Gastrocnemius medialis (tissue), 4 donors: ENCODE measurements around the gene ABCC4.

Source experiments
- POLR2A ChIP-seq, 2 donors: fragments of 450-650 bp; IDR thresholded peaks; one replicate each; pipeline ENCODE4 v1.6.1; 2017; ENCODE audit warnings: antibody characterized with exemption in 2 of 2, mild to moderate bottlenecking in 2 of 2, moderate library complexity in 2 of 2
- TF ChIP-seq, protein P1 (sequence below), 5 experiments: fragments of 450-650 bp in 3 of 5; fragments of 200-600 bp in 2 of 5; sonication (generic) in 2 of 5; IDR thresholded peaks in 4 of 5; conservative IDR thresholded peaks in 1 of 5; 1 replicate in 4 of 5; 2 replicates in 1 of 5; pipeline ENCODE4 v1.5.1; 2016 to 2019; ENCODE audit warnings: antibody characterized with exemption in 5 of 5, mild to moderate bottlenecking in 3 of 5, moderate library complexity in 3 of 5

DNA sequence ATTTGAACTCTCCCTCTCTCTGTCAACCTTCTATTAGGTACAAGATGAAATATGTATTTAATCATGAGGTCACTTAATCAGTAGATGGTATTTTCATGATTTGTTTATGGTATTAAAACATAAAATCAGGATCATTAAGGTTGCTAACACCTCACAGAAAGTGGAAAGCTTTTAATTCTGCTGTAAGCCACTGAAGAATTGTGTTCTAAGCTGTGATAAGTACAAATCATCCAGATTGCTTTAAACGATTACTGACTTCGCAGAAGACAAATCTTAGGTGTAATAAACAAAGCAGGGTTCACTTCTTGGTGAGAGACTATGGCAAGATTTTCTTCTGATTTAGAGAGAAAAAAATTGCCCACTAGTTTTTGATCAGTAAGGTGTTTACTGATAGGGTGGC is 214.5 kb downstream of the ABCC4 start:
- TF ChIP-seq, protein P1, sequence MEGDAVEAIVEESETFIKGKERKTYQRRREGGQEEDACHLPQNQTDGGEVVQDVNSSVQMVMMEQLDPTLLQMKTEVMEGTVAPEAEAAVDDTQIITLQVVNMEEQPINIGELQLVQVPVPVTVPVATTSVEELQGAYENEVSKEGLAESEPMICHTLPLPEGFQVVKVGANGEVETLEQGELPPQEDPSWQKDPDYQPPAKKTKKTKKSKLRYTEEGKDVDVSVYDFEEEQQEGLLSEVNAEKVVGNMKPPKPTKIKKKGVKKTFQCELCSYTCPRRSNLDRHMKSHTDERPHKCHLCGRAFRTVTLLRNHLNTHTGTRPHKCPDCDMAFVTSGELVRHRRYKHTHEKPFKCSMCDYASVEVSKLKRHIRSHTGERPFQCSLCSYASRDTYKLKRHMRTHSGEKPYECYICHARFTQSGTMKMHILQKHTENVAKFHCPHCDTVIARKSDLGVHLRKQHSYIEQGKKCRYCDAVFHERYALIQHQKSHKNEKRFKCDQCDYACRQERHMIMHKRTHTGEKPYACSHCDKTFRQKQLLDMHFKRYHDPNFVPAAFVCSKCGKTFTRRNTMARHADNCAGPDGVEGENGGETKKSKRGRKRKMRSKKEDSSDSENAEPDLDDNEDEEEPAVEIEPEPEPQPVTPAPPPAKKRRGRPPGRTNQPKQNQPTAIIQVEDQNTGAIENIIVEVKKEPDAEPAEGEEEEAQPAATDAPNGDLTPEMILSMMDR (IDR thresholded peaks at IDR 0.05 in 4 of 5, conservative IDR thresholded peaks at IDR 0.05 in 1 of 5), result no peak
- no peak for TF ChIP-seq POLR2A (IDR thresholded peaks at IDR 0.05)
